T47D (cell line): ENCODE data around the gene ANGPTL3.
"Not testable (repeated sequence)": the region's sequence is repeated elsewhere in the genome, so short reads cannot be mapped to it uniquely, and the experiment has no call there.

Experiments used
- DNase-seq, 2 experiments: peaks; one replicate each; pipeline versions ENCODE4 v3.0.0 to v3.0.0-alpha.2; 2011 to 2012; ENCODE audit warnings: low read depth in 1 of 2, low spot score in 1 of 2
- JUND ChIP-seq: IDR thresholded peaks from 2 replicates; pipeline ENCODE4 v1.6.1; 2012; ENCODE audit warnings: low read depth
- in situ Hi-C: cut with HindIII; loops from 2 replicates; pipeline ENCODE4 v1.10.0; 2016; ENCODE audit warnings: low sequenced_read_pairs, low pct_unique_long_range_greater_than_20kb

ANGPTL3 gene

GRCh38 chr1:62597281-62597680 is at the start of gene ANGPTL3:
TSS of gene ANGPTL3 (plus strand) at chr1:62597520. CDS start at chr1:62597567, 47 bp downstream.
- TF ChIP-seq JUND, result no peak
- in situ Hi-C loops, result no loop called here
- DNase-seq, result no peak

- no peak for DNase-seq
- in situ Hi-C loops, result no loop called here
- TF ChIP-seq JUND, result no peak
Observed at GRCh38 chr1:62561306-62561705, 36.0 kb upstream of the ANGPTL3 start.

- DNase-seq, in situ Hi-C loops: not testable (repeated sequence)
Observed at GRCh38 chr1:62567182-62567581, 30.1 kb upstream of the ANGPTL3 start.

GRCh38 chr1:62567926-62568325 is 29.4 kb upstream of the ANGPTL3 start:
- in situ Hi-C loops, DNase-seq: not testable (repeated sequence)

GRCh38 chr1:62571517-62571916 is 25.8 kb upstream of the ANGPTL3 start:
- in situ Hi-C loops, DNase-seq: not testable (repeated sequence)

- in situ Hi-C loops, result no loop called here
- no peak for TF ChIP-seq JUND
- no peak for DNase-seq
Observed at GRCh38 chr1:62572476-62572875, 24.8 kb upstream of the ANGPTL3 start.

- DNase-seq, result no peak
- no peak for TF ChIP-seq JUND
- in situ Hi-C loops, result no loop called here
Observed at GRCh38 chr1:62573675-62574074, 23.6 kb upstream of the ANGPTL3 start.

- DNase-seq, result no peak
- in situ Hi-C loops, result no loop called here
- TF ChIP-seq JUND, result no peak
Observed at GRCh38 chr1:62585469-62586155, 11.7 kb upstream of the ANGPTL3 start.

- TF ChIP-seq JUND, result no peak
- in situ Hi-C loops, result no loop called here
- no peak for DNase-seq
Observed at GRCh38 chr1:62588000-62588399, 9.3 kb upstream of the ANGPTL3 start.

- no peak for DNase-seq
- TF ChIP-seq JUND, result no peak
- in situ Hi-C loops, result no loop called here
Observed at GRCh38 chr1:62589321-62589720, 8.0 kb upstream of the ANGPTL3 start.

GRCh38 chr1:62590255-62590969 is 6.9 kb upstream of the ANGPTL3 start:
- DNase-seq, result no peak
- TF ChIP-seq JUND, result no peak
- in situ Hi-C loops, result no loop called here

GRCh38 chr1:62590970-62591368 is 6.4 kb upstream of the ANGPTL3 start:
- DNase-seq, result no peak
- in situ Hi-C loops, result no loop called here
- no peak for TF ChIP-seq JUND

- no peak for TF ChIP-seq JUND
Observed at GRCh38 chr1:62593825-62594394, 3.4 kb upstream of the ANGPTL3 start.

More at GRCh38 chr1:62593825-62594394, 3.4 kb upstream of the ANGPTL3 start:
- no peak for DNase-seq
- in situ Hi-C loops, result no loop called here
